Loucy (cell line): ENCODE measurements around the gene AGBL4.
A peak's percentile ranks its signal among the peaks of the same experiment; 100 is the strongest.

Experiments used
- H2AFZ ChIP-seq: fragments of 200-600 bp; sonication (generic); 2 replicates; pipeline ENCODE4 v1.6.0; 2016; ENCODE audit warnings: antibody characterized with exemption, mild to moderate bottlenecking, low read length, moderate library complexity
- H3F3A ChIP-seq: fragments of 200-600 bp; 2 replicates; pipeline ENCODE4 v1.6.0; 2016; ENCODE audit warnings: antibody characterized with exemption, low read depth, mild to moderate bottlenecking
- H3K27me3 ChIP-seq: fragments of 200-600 bp; sonication (generic); 2 replicates; pipeline ENCODE4 v1.6.1; 2014; ENCODE audit warnings: low read length, mild to moderate bottlenecking; ENCODE audit not compliant: insufficient read depth, poor library complexity, severe bottlenecking
- H3K36me3 ChIP-seq: fragments of 200-600 bp; sonication (generic); 2 replicates; pipeline ENCODE4 v1.6.1; 2016; ENCODE audit warnings: low read length; ENCODE audit not compliant: insufficient read depth
- H3K4me1 ChIP-seq: fragments of 200-600 bp; sonication (generic); 2 replicates; pipeline ENCODE4 v1.5.1; 2014; ENCODE audit warnings: low read length, mild to moderate bottlenecking; ENCODE audit not compliant: insufficient read depth, poor library complexity, severe bottlenecking
- H3K4me2 ChIP-seq: fragments of 200-600 bp; sonication (generic); 2 replicates; pipeline ENCODE4 v1.6.0; 2014; ENCODE audit warnings: antibody characterized with exemption, low read length, low read depth, mild to moderate bottlenecking; ENCODE audit not compliant: poor library complexity, severe bottlenecking
- H3K4me3 ChIP-seq: fragments of 200-600 bp; sonication (generic); 2 replicates; pipeline ENCODE4 v1.5.1; 2014; ENCODE audit warnings: low read length, mild to moderate bottlenecking, mixed read lengths; ENCODE audit not compliant: poor library complexity, severe bottlenecking
- H3K79me2 ChIP-seq: fragments of 200-600 bp; sonication (generic); 2 replicates; pipeline ENCODE4 v1.6.1; 2014; ENCODE audit warnings: low read length; ENCODE audit not compliant: insufficient read depth
- H3K9ac ChIP-seq: fragments of 200-600 bp; sonication (generic); 2 replicates; pipeline ENCODE4 v1.6.0; 2014; ENCODE audit warnings: mild to moderate bottlenecking, low read depth, low read length, moderate library complexity; ENCODE audit not compliant: poor library complexity, severe bottlenecking
- H3K9me2 ChIP-seq: fragments of 200-600 bp; sonication (generic); replicated peaks from 2 replicates; pipeline ENCODE4 v1.6.1; 2016; ENCODE audit warnings: low read depth, low read length, mixed read lengths
- H3K9me3 ChIP-seq: fragments of 200-600 bp; sonication (generic); 2 replicates; pipeline ENCODE4 v1.6.1; 2014; ENCODE audit warnings: mild to moderate bottlenecking, antibody characterized with exemption, low read length, low read depth; ENCODE audit not compliant: insufficient read depth
- H4K20me1 ChIP-seq: fragments of 200-600 bp; sonication (generic); 2 replicates; pipeline ENCODE4 v1.6.0; 2014; ENCODE audit warnings: antibody characterized with exemption, low read length, mild to moderate bottlenecking; ENCODE audit not compliant: insufficient read depth, poor library complexity, severe bottlenecking
- EZH2phosphoT487 ChIP-seq: fragments of 200-600 bp; IDR thresholded peaks from 2 replicates; pipeline ENCODE4 v1.6.1; 2018; ENCODE audit warnings: antibody characterized with exemption, mild to moderate bottlenecking, moderate library complexity, borderline replicate concordance
- TF ChIP-seq, protein P1 (sequence below): fragments of 200-600 bp; sonication (generic); conservative IDR thresholded peaks from 2 replicates; pipeline ENCODE4 v1.5.1; 2014; ENCODE audit warnings: mild to moderate bottlenecking, antibody characterized with exemption, low read length

AGBL4 gene

DNA sequence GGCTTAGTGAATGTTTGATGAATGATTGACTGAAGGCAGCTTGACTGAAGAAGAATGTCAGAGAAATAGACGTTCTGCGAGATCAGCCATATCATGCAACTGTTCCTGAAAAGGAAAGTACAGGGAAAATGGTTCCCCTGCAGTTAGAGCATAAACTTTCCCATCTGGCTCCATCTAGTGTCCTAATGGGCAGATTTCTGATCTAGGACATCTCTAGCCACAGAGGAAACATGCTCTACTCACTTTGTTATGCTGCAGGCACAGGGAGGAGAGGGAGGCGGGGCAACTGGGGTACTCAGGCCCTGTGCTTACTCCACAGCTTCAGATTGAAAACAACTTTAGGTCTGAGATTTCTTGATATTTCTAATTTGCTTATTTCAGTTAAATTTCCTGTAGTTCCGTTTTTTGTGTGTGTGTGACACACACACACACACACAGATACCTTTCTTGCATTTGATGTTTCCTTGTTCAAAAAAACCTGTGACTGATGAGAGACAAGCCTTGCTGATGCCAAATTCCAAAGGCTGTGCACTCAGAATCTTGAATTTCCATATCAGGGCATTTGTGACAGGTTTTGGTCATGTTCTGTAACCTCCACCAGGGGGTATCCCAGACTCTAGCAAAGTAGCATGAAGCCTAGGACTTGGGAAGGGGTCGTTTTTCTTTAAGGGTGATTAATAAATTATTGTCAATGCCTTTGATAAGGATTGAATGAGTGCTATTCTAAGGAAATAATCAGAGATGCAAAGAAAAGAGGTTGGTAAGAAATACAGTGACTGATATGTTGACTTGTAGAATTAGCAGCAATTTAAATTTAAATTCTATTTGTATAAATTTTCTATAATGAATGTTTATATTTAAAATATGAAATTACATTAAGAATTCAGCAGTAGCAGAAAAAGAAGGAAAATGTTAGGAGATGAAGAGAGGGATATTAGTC is 1107.4 kb downstream of the AGBL4 start:
- Histone ChIP-seq H3K27me3 (no peaks in the 10 kb centered on the region), H2AFZ (no peak overlapping the region), H3K9me3 (no peaks in the 10 kb centered on the region), H3K36me3 (no peaks in the 10 kb centered on the region), H3K4me2 (no peak overlapping the region), H3K9ac (no peak overlapping the region), H3K9me2 (no peaks in the 10 kb centered on the region), H3K4me3 (no peak overlapping the region), H3K4me1 (no peaks in the 10 kb centered on the region), H4K20me1 (no peaks in the 10 kb centered on the region), H3K79me2 (no peaks in the 10 kb centered on the region), H3F3A (no peaks in the 10 kb centered on the region)
- TF ChIP-seq, protein P1, sequence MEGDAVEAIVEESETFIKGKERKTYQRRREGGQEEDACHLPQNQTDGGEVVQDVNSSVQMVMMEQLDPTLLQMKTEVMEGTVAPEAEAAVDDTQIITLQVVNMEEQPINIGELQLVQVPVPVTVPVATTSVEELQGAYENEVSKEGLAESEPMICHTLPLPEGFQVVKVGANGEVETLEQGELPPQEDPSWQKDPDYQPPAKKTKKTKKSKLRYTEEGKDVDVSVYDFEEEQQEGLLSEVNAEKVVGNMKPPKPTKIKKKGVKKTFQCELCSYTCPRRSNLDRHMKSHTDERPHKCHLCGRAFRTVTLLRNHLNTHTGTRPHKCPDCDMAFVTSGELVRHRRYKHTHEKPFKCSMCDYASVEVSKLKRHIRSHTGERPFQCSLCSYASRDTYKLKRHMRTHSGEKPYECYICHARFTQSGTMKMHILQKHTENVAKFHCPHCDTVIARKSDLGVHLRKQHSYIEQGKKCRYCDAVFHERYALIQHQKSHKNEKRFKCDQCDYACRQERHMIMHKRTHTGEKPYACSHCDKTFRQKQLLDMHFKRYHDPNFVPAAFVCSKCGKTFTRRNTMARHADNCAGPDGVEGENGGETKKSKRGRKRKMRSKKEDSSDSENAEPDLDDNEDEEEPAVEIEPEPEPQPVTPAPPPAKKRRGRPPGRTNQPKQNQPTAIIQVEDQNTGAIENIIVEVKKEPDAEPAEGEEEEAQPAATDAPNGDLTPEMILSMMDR: peak; percentile 59
- TF ChIP-seq EZH2phosphoT487: no peak

DNA sequence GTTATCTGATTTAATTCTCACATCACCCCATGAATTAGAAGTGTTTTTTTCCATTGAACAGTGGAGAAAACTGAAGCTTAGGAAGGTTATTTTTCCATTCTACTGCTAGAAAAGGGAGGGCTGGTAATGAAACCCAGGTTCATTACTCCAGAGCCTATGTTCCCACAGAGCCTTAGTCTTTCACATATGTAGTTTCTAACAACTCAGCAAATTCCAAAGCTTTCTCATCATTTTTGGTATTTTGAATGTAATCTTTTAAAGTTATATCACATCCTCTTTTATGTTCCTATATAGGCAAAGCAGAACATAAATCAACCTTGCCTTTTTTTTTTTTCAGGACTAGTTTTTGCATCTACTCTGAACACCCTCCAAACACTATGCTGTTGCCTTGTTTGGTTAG is 1115.1 kb downstream of the AGBL4 start:
- Histone ChIP-seq H3K4me1 (no peaks in the 10 kb centered on the region), H3F3A (no peaks in the 10 kb centered on the region)
- no peak for TF ChIP-seq EZH2phosphoT487
- TF ChIP-seq, protein P1: no peak

DNA sequence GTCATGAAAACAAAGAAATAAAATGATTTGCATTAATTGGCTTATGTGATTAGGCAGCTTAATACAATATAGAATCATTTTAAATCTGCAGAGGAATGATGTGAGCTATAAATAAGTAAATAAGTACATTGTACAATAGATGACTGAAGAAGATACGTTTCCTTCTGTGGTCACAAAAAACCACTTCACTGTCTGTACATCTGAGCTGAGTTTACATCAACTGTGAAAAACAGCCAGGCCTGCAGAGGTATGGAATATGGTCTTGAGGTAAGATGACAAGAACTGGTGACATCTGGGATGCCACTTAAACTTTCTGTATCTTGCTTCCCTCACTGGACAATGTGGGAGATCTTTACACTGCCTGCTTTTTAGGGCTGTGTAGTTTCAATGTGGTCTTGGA is 1117.0 kb downstream of the AGBL4 start:
- Histone ChIP-seq H3K36me3 (no peaks in the 10 kb centered on the region), H2AFZ (no peak overlapping the region), H3K9me3 (no peaks in the 10 kb centered on the region), H3K4me1 (no peaks in the 10 kb centered on the region), H3K9me2 (no peaks in the 10 kb centered on the region), H4K20me1 (no peaks in the 10 kb centered on the region), H3K27me3 (no peaks in the 10 kb centered on the region), H3F3A (no peaks in the 10 kb centered on the region), H3K4me2 (no peak overlapping the region), H3K4me3 (no peak overlapping the region), H3K79me2 (no peaks in the 10 kb centered on the region), H3K9ac (no peak overlapping the region)
- TF ChIP-seq, protein P1: no peak
- no peak for TF ChIP-seq EZH2phosphoT487

More for the DNA sequence above, 1115.1 kb downstream of the AGBL4 start:
- Histone ChIP-seq H3K9me2 (no peaks in the 10 kb centered on the region), H3K9me3 (no peaks in the 10 kb centered on the region), H3K27me3 (no peaks in the 10 kb centered on the region), H2AFZ (no peak overlapping the region), H4K20me1 (no peaks in the 10 kb centered on the region), H3K4me2 (no peak overlapping the region), H3K4me3 (no peak overlapping the region), H3K9ac (no peak overlapping the region), H3K36me3 (no peaks in the 10 kb centered on the region), H3K79me2 (no peaks in the 10 kb centered on the region)
